Measurements from ENCODE around the gene JRKL.

DNA sequence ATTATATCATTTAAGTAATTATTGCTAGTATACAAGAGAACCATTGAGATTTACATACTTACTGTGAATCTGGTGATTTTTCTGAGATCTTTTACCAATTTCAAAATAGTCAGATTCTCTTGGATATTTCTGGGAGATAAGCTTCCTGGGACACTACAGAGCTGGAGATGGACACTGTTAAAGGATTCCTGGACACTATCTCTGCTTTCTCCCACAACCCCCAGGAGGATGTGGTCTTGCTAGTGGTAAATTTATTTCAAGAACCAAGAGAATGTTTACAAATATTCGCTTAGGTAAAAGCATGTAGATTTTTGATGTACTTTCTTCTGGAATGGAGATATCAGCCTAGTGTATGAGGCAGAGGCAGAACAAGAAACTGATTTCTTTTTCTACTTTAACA lies 13.0 kb upstream of the JRKL start:
- TF ChIP-seq, protein P1, sequence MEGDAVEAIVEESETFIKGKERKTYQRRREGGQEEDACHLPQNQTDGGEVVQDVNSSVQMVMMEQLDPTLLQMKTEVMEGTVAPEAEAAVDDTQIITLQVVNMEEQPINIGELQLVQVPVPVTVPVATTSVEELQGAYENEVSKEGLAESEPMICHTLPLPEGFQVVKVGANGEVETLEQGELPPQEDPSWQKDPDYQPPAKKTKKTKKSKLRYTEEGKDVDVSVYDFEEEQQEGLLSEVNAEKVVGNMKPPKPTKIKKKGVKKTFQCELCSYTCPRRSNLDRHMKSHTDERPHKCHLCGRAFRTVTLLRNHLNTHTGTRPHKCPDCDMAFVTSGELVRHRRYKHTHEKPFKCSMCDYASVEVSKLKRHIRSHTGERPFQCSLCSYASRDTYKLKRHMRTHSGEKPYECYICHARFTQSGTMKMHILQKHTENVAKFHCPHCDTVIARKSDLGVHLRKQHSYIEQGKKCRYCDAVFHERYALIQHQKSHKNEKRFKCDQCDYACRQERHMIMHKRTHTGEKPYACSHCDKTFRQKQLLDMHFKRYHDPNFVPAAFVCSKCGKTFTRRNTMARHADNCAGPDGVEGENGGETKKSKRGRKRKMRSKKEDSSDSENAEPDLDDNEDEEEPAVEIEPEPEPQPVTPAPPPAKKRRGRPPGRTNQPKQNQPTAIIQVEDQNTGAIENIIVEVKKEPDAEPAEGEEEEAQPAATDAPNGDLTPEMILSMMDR (tag by site-specific recombination; IDR thresholded peaks at IDR 0.05): no peak
- no peak for TF ChIP-seq ZNF24 (tag by site-specific recombination; IDR thresholded peaks at IDR 0.05)

All from HEK293 (cell line).